GM10266 (cell line): ENCODE data around the gene ACACA.

ENCODE experiments used
- DNase-seq: peaks from one replicate; pipeline ENCODE4 v3.0.0; 2012; ENCODE audit errors: extremely low spot score
- CTCF ChIP-seq: IDR thresholded peaks from 2 replicates; pipeline ENCODE4 v1.5.1; 2012; ENCODE audit warnings: mild to moderate bottlenecking, low read depth; ENCODE audit not compliant: control insufficient read depth, insufficient read depth; ENCODE audit errors: missing control alignments

Gene ACACA

GRCh38 chr17:37101306-37101705, 305.3 kb downstream of the ACACA start:
- TF ChIP-seq CTCF = no peak
- DNase-seq = no peak

GRCh38 chr17:37100231-37100630, 306.4 kb downstream of the ACACA start:
- TF ChIP-seq CTCF = no peak
- DNase-seq = no peak

GRCh38 chr17:37098910-37099664, 307.5 kb downstream of the ACACA start:
- no peak for TF ChIP-seq CTCF
- no peak for DNase-seq

- TF ChIP-seq CTCF = no peak
- no peak for DNase-seq
Observed at GRCh38 chr17:37098152-37098551, 308.5 kb downstream of the ACACA start.

- TF ChIP-seq CTCF = no peak
- DNase-seq = no peak
Observed at GRCh38 chr17:37097154-37097553, 309.5 kb downstream of the ACACA start.

GRCh38 chr17:37096071-37096470, 310.6 kb downstream of the ACACA start:
- no peak for DNase-seq
- TF ChIP-seq CTCF = no peak

- TF ChIP-seq CTCF = no peak
- DNase-seq = no peak
Observed at GRCh38 chr17:37094391-37094790, 312.2 kb downstream of the ACACA start.
